IgD-negative memory B cell (primary cell): ENCODE measurements around the gene TNF. TPM values are rescaled to one million over a fixed set of nuclear protein-coding genes. Genes with fewer than 3 reads are reported as not detected.
A peak's percentile ranks its signal among the peaks of the same experiment; 100 is the strongest.

Experiments used
- H3K27ac Mint-ChIP-seq, 3 donors: one replicate each; pipeline ENCODE4 v1.8.0; 2020 to 2022; ENCODE audit warnings: mild to moderate bottlenecking in 3 of 3, mixed read lengths in 3 of 3, moderate library complexity in 1 of 3
- H3K27me3 Mint-ChIP-seq: one replicate; pipeline ENCODE4 v1.8.0; 2021; ENCODE audit warnings: mixed read lengths
- H3K36me3 Mint-ChIP-seq: one replicate; pipeline ENCODE4 v1.8.0; 2020; ENCODE audit warnings: mild to moderate bottlenecking, mixed read lengths
- H3K4me1 Mint-ChIP-seq, 3 donors: one replicate each; pipeline ENCODE4 v1.8.0; 2020 to 2022; ENCODE audit warnings: mixed read lengths in 3 of 3, mild to moderate bottlenecking in 1 of 3
- H3K4me3 Mint-ChIP-seq, 4 donors: one replicate each; pipeline ENCODE4 v1.8.0; 2020 to 2022; ENCODE audit warnings: mild to moderate bottlenecking in 4 of 4, mixed read lengths in 4 of 4, moderate library complexity in 3 of 4
- H3K9me3 Mint-ChIP-seq, 3 donors: one replicate each; pipeline ENCODE4 v1.8.0; 2020 to 2021; ENCODE audit warnings: mixed read lengths in 3 of 3, mild to moderate bottlenecking in 1 of 3
- polyA plus RNA-seq: library from polyadenylated mRNA; unstranded; fragments of 300-500 nt; fragmentation: Illumina TruSeq; gene quantifications from one replicate; pipeline ENCODE4 v1.2.3, GENCODE V29; 2021

Gene TNF
- polyA plus RNA-seq = 6.4 TPM

DNA sequence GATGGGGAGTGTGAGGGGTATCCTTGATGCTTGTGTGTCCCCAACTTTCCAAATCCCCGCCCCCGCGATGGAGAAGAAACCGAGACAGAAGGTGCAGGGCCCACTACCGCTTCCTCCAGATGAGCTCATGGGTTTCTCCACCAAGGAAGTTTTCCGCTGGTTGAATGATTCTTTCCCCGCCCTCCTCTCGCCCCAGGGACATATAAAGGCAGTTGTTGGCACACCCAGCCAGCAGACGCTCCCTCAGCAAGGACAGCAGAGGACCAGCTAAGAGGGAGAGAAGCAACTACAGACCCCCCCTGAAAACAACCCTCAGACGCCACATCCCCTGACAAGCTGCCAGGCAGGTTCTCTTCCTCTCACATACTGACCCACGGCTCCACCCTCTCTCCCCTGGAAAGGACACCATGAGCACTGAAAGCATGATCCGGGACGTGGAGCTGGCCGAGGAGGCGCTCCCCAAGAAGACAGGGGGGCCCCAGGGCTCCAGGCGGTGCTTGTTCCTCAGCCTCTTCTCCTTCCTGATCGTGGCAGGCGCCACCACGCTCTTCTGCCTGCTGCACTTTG is at the start of gene TNF:
TNF (plus strand) TSS at position 231 of the 567 bp plus-strand sequence; CDS start at position 408, 177 bp downstream.
- Mint-ChIP-seq H3K4me3 (peak within 1 kb of the TSS; percentile 93 to 99 (median 97)), H3K9me3 (no peaks in the 10 kb centered on the region), H3K4me1 (peaks cover 28 to 72% (median 70%) of the 10 kb centered on the region in 3 donors), H3K27ac (peak within 1 kb of the TSS; percentile 92 to 100 (median 98)), H3K27me3 (peaks cover 1% of the 10 kb centered on the region), H3K36me3 (peaks cover 4% of the 10 kb centered on the region)

DNA sequence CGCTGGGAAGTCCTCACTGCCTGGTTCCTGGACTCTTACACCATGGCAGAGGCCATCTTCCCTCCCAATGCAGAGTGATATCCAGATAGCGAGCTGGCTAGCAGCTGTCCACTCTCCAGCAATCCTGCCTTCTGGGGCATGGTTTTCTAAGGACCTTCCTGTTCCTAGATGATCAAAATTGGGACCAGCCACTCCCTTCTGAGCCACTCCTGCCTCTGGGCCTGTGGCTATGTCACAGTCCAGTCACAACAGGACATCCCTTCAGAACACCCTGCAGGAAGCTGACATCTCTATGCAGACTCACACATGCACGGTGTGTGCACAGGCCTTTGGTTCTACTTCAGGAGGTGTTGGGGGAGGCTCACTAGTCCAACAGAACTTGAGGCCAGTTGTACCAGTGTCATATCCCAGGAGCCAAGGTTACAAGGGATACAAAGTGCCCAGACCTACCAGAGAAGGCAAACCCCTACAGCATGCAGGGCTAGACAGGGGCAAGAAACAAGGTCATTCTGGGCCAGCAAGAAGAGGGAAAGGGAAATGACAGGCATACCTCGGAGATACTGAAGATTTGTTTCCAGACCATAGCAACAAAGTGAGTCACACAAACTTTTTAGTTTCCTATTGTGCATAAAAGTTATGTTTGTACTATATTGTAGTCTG is 49.3 kb upstream of the TNF start:
- Mint-ChIP-seq H3K27ac (no peak overlapping the region), H3K4me3 (no peak overlapping the region), H3K36me3 (no peaks in the 10 kb centered on the region), H3K4me1 (peaks cover 0 to 4% (median 1%) of the 10 kb centered on the region in 3 donors), H3K27me3 (no peaks in the 10 kb centered on the region), H3K9me3 (no peaks in the 10 kb centered on the region)

DNA sequence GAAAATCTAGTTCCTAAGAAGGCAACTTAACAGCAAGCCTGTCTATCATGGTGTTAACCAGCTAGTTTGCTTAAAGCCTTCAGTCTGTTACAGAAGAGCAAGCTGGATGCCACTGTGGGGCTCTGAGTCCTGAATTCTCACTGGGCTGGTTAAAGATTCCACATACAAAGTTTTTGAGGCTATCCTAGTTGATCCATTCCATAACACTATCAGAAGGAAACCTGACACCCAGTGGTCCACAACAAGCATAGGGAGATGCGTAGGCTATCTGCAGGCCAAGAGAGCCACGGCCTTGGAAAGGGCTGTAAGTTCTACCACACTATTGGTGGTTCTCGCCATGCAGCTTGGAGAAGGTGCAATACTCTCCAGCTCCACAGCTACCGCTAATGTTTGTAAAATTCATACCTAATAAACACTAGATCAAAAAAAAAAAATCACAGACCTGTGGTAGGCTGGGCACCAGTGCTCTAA is 47.0 kb upstream of the TNF start:
- H3K36me3 Mint-ChIP-seq = no peaks in the 10 kb centered on the region
- no peak overlapping the region for H3K4me3 Mint-ChIP-seq
- H3K27me3 Mint-ChIP-seq = no peaks in the 10 kb centered on the region
- no peak overlapping the region for H3K27ac Mint-ChIP-seq
- H3K9me3 Mint-ChIP-seq = no peaks in the 10 kb centered on the region
- H3K4me1 Mint-ChIP-seq = peaks cover 0 to 4% (median 4%) of the 10 kb centered on the region in 3 donors

DNA sequence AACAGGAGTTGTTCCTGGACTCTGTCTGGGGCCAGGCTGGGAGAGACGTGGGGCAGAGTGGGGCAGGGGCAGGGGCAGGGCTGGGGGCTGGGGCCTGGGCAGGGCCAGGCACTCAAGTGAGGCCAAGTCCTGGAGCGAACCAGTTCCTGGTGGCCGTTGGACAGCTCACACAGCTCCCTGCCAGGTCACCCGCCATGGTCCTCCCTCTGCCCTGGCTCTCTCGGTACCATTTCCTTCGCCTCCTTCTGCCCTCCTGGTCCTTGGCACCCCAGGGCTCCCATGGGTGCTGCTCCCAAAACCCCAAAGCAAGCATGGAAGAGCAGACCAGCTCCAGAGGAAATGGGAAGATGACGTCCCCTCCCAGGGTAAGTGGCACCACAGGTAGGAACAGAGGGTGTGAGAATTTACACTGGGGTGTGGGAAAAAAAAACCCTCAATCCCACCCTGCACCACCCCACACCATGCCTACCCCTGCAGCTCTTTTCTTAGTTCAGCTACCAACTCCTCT is 46.5 kb upstream of the TNF start, which contains the start of gene MCCD1:
MCCD1 (plus strand) TSS at position 142 of the 508 bp plus-strand sequence; CDS start at position 195, 53 bp downstream.
- H3K4me3 Mint-ChIP-seq = no peak within 1 kb of the TSS
- H3K27ac Mint-ChIP-seq = no peak within 1 kb of the TSS
- no peaks in the 10 kb centered on the region for H3K36me3 Mint-ChIP-seq
- peaks cover 0 to 5% (median 4%) of the 10 kb centered on the region in 3 donors for H3K4me1 Mint-ChIP-seq
- no peaks in the 10 kb centered on the region for H3K9me3 Mint-ChIP-seq
- H3K27me3 Mint-ChIP-seq = no peaks in the 10 kb centered on the region

DNA sequence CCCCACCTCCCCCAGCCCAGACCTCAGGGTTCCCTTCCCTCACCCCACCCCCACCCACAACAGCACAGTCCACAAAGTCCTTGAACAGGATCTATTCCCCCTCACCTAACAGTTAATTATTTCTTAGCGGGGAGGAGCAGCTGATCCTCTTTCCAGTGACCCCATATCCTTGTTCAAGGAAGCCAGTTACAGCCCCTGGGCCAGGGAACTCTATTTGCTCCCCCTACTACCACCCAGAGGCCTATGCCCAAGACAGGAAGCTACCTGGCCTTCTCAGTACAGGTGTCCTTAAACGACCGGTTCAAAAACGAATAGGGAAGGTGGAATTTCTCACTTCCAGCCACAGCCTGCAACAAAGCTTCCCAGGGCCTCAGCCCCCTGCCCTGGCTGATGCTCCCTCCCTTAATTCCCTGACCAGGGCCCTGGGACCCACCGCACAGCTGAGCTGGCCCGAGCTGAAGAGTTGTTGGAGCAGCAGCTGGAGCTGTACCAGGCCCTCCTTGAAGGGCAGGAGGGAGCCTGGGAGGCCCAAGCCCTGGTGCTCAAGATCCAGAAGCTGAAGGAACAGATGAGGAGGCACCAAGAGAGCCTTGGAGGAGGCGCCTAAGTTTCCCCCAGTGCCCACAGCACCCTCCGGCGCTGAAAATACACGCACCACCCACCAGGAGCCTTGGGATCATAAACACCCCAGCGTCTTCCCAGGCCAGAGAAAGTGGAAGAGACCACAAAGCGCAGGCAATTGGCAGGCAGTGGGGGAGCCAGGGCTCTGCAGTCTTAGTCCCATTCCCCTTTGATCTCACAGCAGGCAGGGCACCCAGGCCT is 45.8 kb upstream of the TNF start:
- Mint-ChIP-seq H3K27me3 (no peaks in the 10 kb centered on the region), H3K27ac (no peak overlapping the region), H3K4me1 (peaks cover 0 to 5% (median 4%) of the 10 kb centered on the region in 3 donors), H3K9me3 (no peaks in the 10 kb centered on the region), H3K36me3 (no peaks in the 10 kb centered on the region), H3K4me3 (no peak overlapping the region)

DNA sequence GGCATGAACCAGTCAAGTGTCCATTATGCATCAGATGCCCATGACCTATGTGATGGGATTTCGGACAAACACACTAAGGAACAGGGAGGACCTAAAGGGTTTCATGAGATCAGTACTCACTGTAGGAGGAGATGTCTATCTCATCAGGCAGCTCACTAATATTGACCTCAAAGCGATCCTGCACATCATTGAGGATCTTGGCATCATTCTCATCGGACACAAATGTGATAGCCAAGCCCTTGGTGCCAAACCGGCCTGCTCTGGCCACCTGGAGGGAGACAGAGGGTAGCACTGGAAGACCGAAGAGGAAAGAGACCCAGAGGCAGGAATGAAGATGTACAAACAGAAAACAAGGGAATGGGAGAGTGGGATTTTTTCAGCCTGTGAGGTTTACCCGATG is 44.7 kb upstream of the TNF start:
- no peaks in the 10 kb centered on the region for H3K36me3 Mint-ChIP-seq
- H3K4me1 Mint-ChIP-seq = peaks cover 0 to 5% (median 4%) of the 10 kb centered on the region in 3 donors
- H3K4me3 Mint-ChIP-seq = no peak overlapping the region
- no peaks in the 10 kb centered on the region for H3K9me3 Mint-ChIP-seq
- no peaks in the 10 kb centered on the region for H3K27me3 Mint-ChIP-seq
- H3K27ac Mint-ChIP-seq = peak overlapping the region in 1 of 3 donors; percentile 57

DNA sequence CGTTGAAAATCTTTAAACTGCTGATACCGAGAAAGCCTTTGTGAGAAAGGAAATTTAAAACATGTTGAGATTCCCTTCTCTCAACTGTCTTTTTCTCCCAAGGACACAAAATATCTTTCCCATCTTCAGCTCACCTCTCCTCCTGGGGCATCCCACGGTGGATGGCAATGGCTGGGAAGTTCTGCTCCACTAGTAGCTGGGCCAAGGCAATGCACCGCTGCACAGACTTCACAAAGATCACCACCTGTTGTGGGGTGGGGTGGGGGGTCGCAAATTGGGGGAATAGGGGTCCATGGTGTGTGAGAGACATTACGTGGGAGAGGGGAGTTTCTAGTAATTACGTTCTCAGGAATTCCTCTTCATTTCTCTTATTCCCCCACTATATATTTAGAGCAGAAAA is 44.2 kb upstream of the TNF start:
- no peaks in the 10 kb centered on the region for H3K36me3 Mint-ChIP-seq

DNA sequence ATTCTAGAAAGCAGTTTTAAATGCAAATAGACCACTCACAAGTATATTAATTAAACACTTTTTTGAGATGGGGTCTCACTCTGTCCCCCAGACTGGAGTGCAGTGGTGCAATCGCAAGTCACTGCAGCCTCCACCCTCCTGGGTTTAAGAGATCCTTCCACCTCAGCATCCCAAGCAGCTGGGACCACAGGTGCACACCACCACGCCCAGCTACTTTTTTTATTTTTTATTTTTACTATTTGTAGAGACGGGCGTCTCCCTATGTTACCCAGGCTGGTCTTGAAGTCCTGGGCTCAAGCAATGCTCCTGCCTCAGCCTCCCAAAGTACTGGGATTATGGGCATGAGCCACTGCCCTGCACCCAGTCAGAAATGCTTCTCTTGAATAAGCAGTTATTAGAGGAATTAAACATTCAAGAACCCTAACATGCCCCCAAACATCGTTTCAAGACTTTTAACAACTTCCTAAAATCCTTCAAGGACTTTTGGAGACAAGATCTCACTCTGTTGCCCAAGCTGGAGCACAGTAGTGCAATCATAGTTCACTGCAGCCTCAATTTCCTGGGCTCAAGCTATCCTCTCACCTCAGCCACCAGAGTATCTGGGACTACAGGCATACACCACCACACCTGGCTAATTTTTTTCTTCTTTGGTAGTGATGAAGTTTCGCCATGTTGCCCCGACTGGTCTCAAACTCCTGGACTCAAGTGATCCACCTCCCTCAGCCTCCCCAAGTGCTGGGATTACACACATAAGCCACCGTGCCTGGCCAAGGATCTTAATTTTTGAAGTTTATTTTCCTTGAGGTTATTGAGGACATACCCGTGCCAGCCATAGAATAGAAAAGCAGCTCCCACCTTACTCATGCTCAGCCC is 43.4 kb upstream of the TNF start:
- Mint-ChIP-seq H3K4me1 (peaks cover 0 to 9% (median 6%) of the 10 kb centered on the region in 3 donors), H3K4me3 (peak overlapping the region in 1 of 4 donors; percentile 23), H3K27me3 (no peaks in the 10 kb centered on the region), H3K36me3 (no peaks in the 10 kb centered on the region), H3K27ac (peak overlapping the region in 2 of 3 donors; percentile 10 to 43), H3K9me3 (no peaks in the 10 kb centered on the region)

More for the DNA sequence above, 44.2 kb upstream of the TNF start:
- Mint-ChIP-seq H3K27me3 (no peaks in the 10 kb centered on the region), H3K4me3 (no peak overlapping the region), H3K9me3 (no peaks in the 10 kb centered on the region), H3K27ac (no peak overlapping the region), H3K4me1 (peaks cover 0 to 8% (median 5%) of the 10 kb centered on the region in 3 donors)

DNA sequence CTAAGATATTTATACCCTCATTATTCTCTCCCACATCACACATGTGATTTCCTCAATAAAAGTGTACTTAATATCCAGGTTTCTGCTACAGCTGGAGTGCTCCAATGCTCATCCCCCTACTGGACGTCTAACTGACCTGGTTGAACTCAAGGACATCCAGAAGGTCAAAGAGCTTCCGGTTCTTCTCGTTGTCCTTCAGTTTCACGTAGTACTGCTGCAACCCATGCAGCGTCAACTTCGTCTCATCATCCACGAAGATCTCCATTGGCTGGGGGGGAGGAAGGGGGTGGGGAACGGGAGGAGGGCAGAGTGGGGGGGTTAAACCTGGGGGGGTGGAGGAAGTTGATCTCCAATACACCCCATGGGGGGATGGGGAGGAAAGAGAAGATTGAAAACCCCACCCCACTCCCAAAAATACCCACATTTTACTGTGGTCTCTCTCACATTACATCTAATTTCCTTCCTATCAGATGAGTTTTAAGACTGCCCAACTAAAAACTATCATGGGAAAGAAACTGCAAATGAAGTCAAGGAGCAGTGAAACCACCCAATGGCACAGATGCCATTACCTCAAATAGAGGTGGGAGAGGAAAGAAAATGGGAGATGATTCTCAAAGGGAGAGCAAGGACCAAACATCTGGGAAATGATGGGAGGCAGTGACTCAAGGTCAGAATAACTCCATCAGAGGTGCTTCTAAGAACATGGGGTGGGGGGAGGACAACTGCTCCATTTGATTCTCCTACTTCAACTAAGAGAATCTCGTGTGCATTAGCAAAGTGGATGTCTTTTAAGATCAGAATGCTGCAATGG is 42.5 kb upstream of the TNF start:
- H3K9me3 Mint-ChIP-seq = no peaks in the 10 kb centered on the region
- H3K27me3 Mint-ChIP-seq = no peaks in the 10 kb centered on the region
- peaks cover 0 to 9% (median 4%) of the 10 kb centered on the region in 3 donors for H3K4me1 Mint-ChIP-seq
- H3K27ac Mint-ChIP-seq = peak overlapping the region in 2 of 3 donors; percentile 43 to 62
- H3K36me3 Mint-ChIP-seq = no peaks in the 10 kb centered on the region
- peak overlapping the region in 2 of 4 donors; percentile 23 to 41 for H3K4me3 Mint-ChIP-seq

DNA sequence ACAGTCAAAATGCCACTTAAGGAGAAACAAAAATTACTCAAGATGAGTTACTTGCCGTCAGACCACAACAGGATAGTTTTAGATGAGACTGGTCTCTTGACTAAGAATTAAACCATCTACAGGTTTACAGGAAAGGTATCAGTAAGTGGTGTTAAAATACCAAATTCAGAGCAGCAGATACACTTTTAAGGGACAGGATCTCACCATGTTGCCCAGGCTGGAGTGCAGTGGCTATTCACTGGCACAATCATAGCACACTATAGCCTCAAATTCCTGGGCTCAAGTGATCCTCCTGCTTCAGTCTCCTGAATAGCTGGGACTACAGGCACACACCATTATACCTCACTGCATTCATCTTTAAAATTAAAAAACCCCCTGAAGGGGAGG is 41.9 kb upstream of the TNF start:
- Mint-ChIP-seq H3K4me3 (peak overlapping the region in 1 of 4 donors; percentile 41), H3K27me3 (no peaks in the 10 kb centered on the region), H3K4me1 (peaks cover 3 to 12% (median 5%) of the 10 kb centered on the region in 3 donors), H3K9me3 (no peaks in the 10 kb centered on the region), H3K36me3 (peaks cover 2% of the 10 kb centered on the region), H3K27ac (no peak overlapping the region)

DNA sequence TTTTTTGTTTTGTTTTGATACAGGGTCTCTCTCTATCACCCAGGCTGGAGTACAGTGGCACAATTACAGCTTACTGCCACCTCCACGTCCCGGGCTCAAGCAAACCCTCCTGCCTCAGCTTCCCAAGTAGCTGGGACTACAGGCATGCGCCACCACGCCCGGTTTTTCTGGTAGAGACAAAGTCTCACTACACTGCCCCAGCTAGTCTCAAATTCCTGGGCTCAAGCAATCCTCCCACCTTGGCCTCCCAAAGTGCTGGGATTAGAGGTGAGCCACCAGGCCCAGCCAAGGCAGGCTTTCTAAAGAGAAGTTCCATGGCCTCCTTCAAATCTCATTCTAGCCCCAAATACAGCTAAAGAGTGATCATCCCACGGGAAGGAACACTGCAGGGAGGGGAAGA is 41.4 kb upstream of the TNF start:
- H3K4me1 Mint-ChIP-seq = peaks cover 9 to 18% (median 9%) of the 10 kb centered on the region in 3 donors
- no peak overlapping the region for H3K4me3 Mint-ChIP-seq
- peaks cover 2% of the 10 kb centered on the region for H3K36me3 Mint-ChIP-seq
- H3K27me3 Mint-ChIP-seq = no peaks in the 10 kb centered on the region
- H3K27ac Mint-ChIP-seq = no peak overlapping the region
- H3K9me3 Mint-ChIP-seq = no peaks in the 10 kb centered on the region

DNA sequence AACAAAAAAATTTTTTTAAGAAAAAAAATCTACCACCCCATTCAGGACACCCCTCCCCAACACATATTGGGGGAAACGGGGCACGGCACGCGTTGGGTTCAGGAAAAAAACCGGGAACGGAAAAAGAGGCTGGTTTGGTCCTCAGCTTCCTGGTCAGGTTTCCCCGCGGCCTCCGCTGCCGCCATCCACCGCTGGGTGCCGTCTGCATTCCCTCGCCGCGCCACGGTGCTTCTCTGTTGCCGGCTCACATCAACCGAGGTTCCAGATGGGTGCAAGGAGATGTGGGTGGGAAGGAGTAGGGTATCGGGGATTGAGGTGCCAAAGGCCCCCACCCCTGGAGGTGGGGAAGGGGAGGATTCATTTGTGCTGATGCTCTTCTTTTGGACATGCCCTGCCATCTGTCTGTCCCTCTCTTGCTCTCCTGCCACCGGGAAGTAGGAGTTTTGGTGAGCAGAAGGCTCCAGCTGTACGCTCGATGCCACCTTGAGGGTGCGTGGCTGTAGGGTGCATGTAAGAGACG is 40.8 kb upstream of the TNF start:
- H3K4me1 Mint-ChIP-seq = peaks cover 14 to 24% (median 14%) of the 10 kb centered on the region in 3 donors
- no peaks in the 10 kb centered on the region for H3K9me3 Mint-ChIP-seq
- peak overlapping the region in 1 of 3 donors; percentile 57 for H3K27ac Mint-ChIP-seq
- H3K4me3 Mint-ChIP-seq = no peak overlapping the region
- no peaks in the 10 kb centered on the region for H3K27me3 Mint-ChIP-seq
- H3K36me3 Mint-ChIP-seq = peaks cover 2% of the 10 kb centered on the region

DNA sequence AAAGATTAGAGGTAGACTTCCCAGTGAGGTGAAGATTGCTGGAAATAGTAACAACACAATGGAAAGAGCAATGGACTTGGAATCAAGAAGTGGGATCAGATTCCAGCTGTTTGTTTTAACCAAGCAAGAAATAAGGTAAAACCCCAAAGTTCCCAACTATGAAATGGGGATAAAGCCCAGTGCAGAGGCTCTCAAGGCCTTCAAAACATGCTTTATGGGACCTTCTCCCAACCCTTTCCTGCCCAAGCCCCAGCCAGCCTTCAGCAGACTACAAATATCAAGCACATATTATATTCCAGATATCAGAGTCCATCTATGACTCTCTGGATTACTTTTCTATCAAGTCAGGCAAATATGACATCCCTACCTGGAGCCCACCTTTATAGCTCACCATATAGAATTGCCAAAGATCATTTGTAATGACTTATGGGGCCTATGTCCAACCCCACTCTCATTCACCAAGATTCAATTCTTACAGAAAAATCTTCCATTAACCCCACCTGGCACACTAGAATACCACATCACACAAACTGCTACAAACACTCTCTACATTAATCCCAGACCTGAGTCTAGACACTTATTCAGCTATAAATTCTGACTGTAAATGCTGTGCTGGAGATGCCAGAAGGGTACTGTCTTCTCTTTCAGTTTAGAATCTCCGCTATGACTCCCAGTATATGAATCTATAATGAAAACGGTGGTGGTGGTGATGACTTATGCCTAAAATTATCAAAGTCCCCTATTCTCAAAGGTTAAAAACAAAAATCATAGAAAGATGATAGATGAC is 39.6 kb upstream of the TNF start:
- H3K27ac Mint-ChIP-seq = no peak overlapping the region
- no peaks in the 10 kb centered on the region for H3K27me3 Mint-ChIP-seq
- H3K36me3 Mint-ChIP-seq = peaks cover 2% of the 10 kb centered on the region
- no peaks in the 10 kb centered on the region for H3K9me3 Mint-ChIP-seq
- H3K4me3 Mint-ChIP-seq = peak overlapping the region in 1 of 4 donors; percentile 36
- H3K4me1 Mint-ChIP-seq = peaks cover 21 to 33% (median 24%) of the 10 kb centered on the region in 3 donors
